H1 (cell line): ENCODE measurements around the gene ARG2. TPM values are rescaled to one million over a fixed set of nuclear protein-coding genes. Genes with fewer than 3 reads are reported as not detected.

Experiments used
- CTCF ChIA-PET: fragments of 300-600 bp; sonication (Branson Sonifier 250); formaldehyde crosslinking; loops from one replicate; lab custom pipeline; 2021; ENCODE audit not compliant: partially characterized antibody; lab: Charles Lee
- POLR2A ChIA-PET: fragments of 300-600 bp; sonication (Branson Sonifier 250); formaldehyde crosslinking; loops from one replicate; lab custom pipeline; 2021; ENCODE audit warnings: inconsistent platforms; ENCODE audit not compliant: partially characterized antibody; lab: Charles Lee
- DNase-seq, 2 experiments: peaks; one replicate each; pipeline versions ENCODE4 v3.0.0 to v3.0.0-alpha.2; 2010 to 2022; ENCODE audit warnings: low spot score in 2 of 2, low read depth in 1 of 2, mixed read lengths in 1 of 2
- FAIRE-seq: peaks from 2 replicates; lab custom pipeline; 2011; peaks lifted over from hg19 to GRCh38; lab: Jason Lieb, UNC
- H2AFZ ChIP-seq: 2 replicates; pipeline ENCODE4 v1.8.1; 2012; ENCODE audit warnings: low read length, inconsistent platforms
- H2AK5ac ChIP-seq: 2 replicates; pipeline ENCODE4 v1.6.1; 2013; ENCODE audit warnings: low read depth, low read length
- H2BK120ac ChIP-seq: replicated peaks from 2 replicates; pipeline ENCODE3; 2013; ENCODE audit warnings: low read depth, low read length, inconsistent platforms
- H2BK12ac ChIP-seq: 2 replicates; pipeline ENCODE4 v1.6.1; 2013; ENCODE audit warnings: low read depth, low read length
- H2BK15ac ChIP-seq: 2 replicates; pipeline ENCODE4 v1.6.1; 2013; ENCODE audit warnings: low read length
- H2BK20ac ChIP-seq: 2 replicates; pipeline ENCODE4 v1.6.1; 2013; ENCODE audit warnings: low read length
- H2BK5ac ChIP-seq: 2 replicates; pipeline ENCODE4 v1.6.1; 2013; ENCODE audit warnings: low read depth, low read length
- H3K14ac ChIP-seq: 2 replicates; pipeline ENCODE4 v1.6.1; 2013; ENCODE audit warnings: inconsistent platforms; ENCODE audit not compliant: insufficient read length
- H3K18ac ChIP-seq: 2 replicates; pipeline ENCODE4 v1.6.1; 2013; ENCODE audit warnings: low read length; ENCODE audit errors: extremely low read depth
- H3K23ac ChIP-seq: 2 replicates; pipeline ENCODE4 v1.6.1; 2013; ENCODE audit warnings: inconsistent platforms; ENCODE audit not compliant: insufficient read length
- H3K23me2 ChIP-seq: 2 replicates; pipeline ENCODE4 v1.6.1; 2013; ENCODE audit warnings: low read depth, low read length
- H3K27ac ChIP-seq: 2 replicates; pipeline ENCODE4 v1.6.1; 2011; ENCODE audit warnings: low read depth, low read length, inconsistent platforms
- H3K27me3 ChIP-seq, 4 experiments: replicated peaks in 1 of 4; 1 replicate in 1 of 4; 2 replicates in 3 of 4; pipeline versions ENCODE4 v1.6.1 to v1.8.1; 2011 to 2013; ENCODE audit warnings: low read length in 3 of 4, mild to moderate bottlenecking in 3 of 4, inconsistent platforms in 2 of 4, mixed read lengths in 2 of 4, moderate library complexity in 1 of 4; ENCODE audit not compliant: control insufficient read depth in 3 of 4, insufficient read depth in 3 of 4; ENCODE audit errors: extremely low read depth in 1 of 4
- H3K36me3 ChIP-seq, 4 experiments: 2 replicates each; pipeline versions ENCODE4 v1.6.1 to v1.8.1; 2011 to 2013; ENCODE audit warnings: mild to moderate bottlenecking in 4 of 4, low read length in 3 of 4, moderate library complexity in 2 of 4, control low read depth in 1 of 4, inconsistent platforms in 1 of 4; ENCODE audit not compliant: insufficient read depth in 4 of 4, control insufficient read depth in 2 of 4
- H3K4ac ChIP-seq: replicated peaks from 2 replicates; pipeline ENCODE3; 2013; ENCODE audit warnings: low read length, low read depth, mixed read lengths, inconsistent platforms; ENCODE audit not compliant: insufficient read length
- H3K4me1 ChIP-seq, 4 experiments: replicated peaks in 1 of 4; 1 replicate in 1 of 4; 2 replicates in 3 of 4; pipeline versions ENCODE4 v1.6.1 to v1.8.1; 2011 to 2013; ENCODE audit warnings: low read length in 3 of 4, inconsistent platforms in 2 of 4, mixed read lengths in 1 of 4; ENCODE audit not compliant: insufficient read depth in 4 of 4, control insufficient read depth in 3 of 4
- H3K4me2 ChIP-seq, 2 experiments: 2 replicates each; pipeline versions ENCODE4 v1.6.1 to v1.8.1; 2011 to 2013; ENCODE audit warnings: low read depth in 2 of 2, low read length in 2 of 2, control low read depth in 1 of 2, inconsistent platforms in 1 of 2, mild to moderate bottlenecking in 1 of 2; ENCODE audit not compliant: insufficient read depth in 1 of 2
- H3K4me3 ChIP-seq, 4 experiments: fragments of 200-600, 300-600 bp in 1 of 4; sonication (generic), shearing (Covaris generic), sonication (Bioruptor Twin) in 1 of 4; 2 replicates each; pipeline versions ENCODE4 v1.5.1 to v1.8.1; 2011 to 2016; ENCODE audit warnings: low read length in 4 of 4, low read depth in 3 of 4, control low read depth in 2 of 4, inconsistent platforms in 2 of 4, mild to moderate bottlenecking in 2 of 4, mixed read lengths in 1 of 4, moderate library complexity in 1 of 4; ENCODE audit not compliant: insufficient read depth in 2 of 4; ENCODE audit errors: extremely low read depth in 1 of 4
- H3K56ac ChIP-seq: replicated peaks from 2 replicates; pipeline ENCODE3; 2013; ENCODE audit warnings: low read depth, mild to moderate bottlenecking, mixed read lengths, low read length, inconsistent platforms; ENCODE audit not compliant: insufficient read length
- H3K79me1 ChIP-seq: 2 replicates; pipeline ENCODE4 v1.6.1; 2013; ENCODE audit warnings: low read depth, low read length, control low read depth
- H3K79me2 ChIP-seq, 2 experiments: 2 replicates each; pipeline versions ENCODE4 v1.6.1 to v1.8.1; 2012 to 2013; ENCODE audit warnings: low read length in 2 of 2, mild to moderate bottlenecking in 2 of 2, inconsistent platforms in 1 of 2; ENCODE audit not compliant: insufficient read depth in 2 of 2, control insufficient read depth in 1 of 2
- H3K9ac ChIP-seq, 4 experiments: replicated peaks in 1 of 4; 1 replicate in 1 of 4; 2 replicates in 3 of 4; pipeline versions ENCODE4 v1.6.1 to v1.8.1; 2011 to 2013; ENCODE audit warnings: low read depth in 3 of 4, low read length in 3 of 4, control low read depth in 2 of 4, mild to moderate bottlenecking in 2 of 4, moderate library complexity in 2 of 4, inconsistent platforms in 1 of 4; ENCODE audit errors: extremely low read depth in 1 of 4
- H3K9me3 ChIP-seq, 2 experiments: 2 replicates each; pipeline versions ENCODE4 v1.6.1 to v1.8.1; 2012 to 2013; ENCODE audit warnings: mild to moderate bottlenecking in 2 of 2, moderate library complexity in 2 of 2, control low read depth in 1 of 2, inconsistent platforms in 1 of 2, low read depth in 1 of 2, low read length in 1 of 2, mixed read lengths in 1 of 2; ENCODE audit not compliant: insufficient read depth in 2 of 2
- H4K20me1 ChIP-seq, 2 experiments: replicated peaks in 1 of 2; 2 replicates each; pipeline versions ENCODE3 to v1.8.1; 2011 to 2013; ENCODE audit warnings: inconsistent platforms in 2 of 2, low read length in 2 of 2, mild to moderate bottlenecking in 1 of 2; ENCODE audit not compliant: insufficient read depth in 2 of 2, control insufficient read depth in 1 of 2
- H4K5ac ChIP-seq: 2 replicates; pipeline ENCODE4 v1.6.1; 2013; ENCODE audit warnings: low read length, low read depth, mixed read lengths, inconsistent platforms; ENCODE audit not compliant: insufficient read length
- H4K8ac ChIP-seq: 2 replicates; pipeline ENCODE4 v1.8.0; 2013; ENCODE audit warnings: mild to moderate bottlenecking, moderate library complexity, low read length, inconsistent platforms; ENCODE audit not compliant: insufficient read depth; ENCODE audit errors: extremely low read depth
- H4K91ac ChIP-seq: replicated peaks from 2 replicates; pipeline ENCODE3; 2013; ENCODE audit warnings: low read length, mixed read lengths, inconsistent platforms; ENCODE audit not compliant: insufficient read length
- BCL11A ChIP-seq, 2 experiments: IDR thresholded peaks; one replicate each; pipeline ENCODE4 v1.6.1; 2011; ENCODE audit warnings: low read depth in 2 of 2, low read length in 2 of 2, mild to moderate bottlenecking in 2 of 2
- CEBPB ChIP-seq: IDR thresholded peaks from 2 replicates; pipeline ENCODE4 v1.6.1; 2012; ENCODE audit warnings: low read depth, low read length
- CHD2 ChIP-seq: IDR thresholded peaks from 2 replicates; pipeline ENCODE4 v1.6.1; 2012; ENCODE audit warnings: low read length, improper control_type of control experiment
- EP300 ChIP-seq, 2 experiments: IDR thresholded peaks; 1 replicate in 1 of 2; 2 replicates in 1 of 2; pipeline ENCODE4 v1.6.1; 2011 to 2012; ENCODE audit warnings: low read depth in 2 of 2, low read length in 2 of 2, mild to moderate bottlenecking in 2 of 2, borderline replicate concordance in 1 of 2, inconsistent platforms in 1 of 2, moderate library complexity in 1 of 2
- EZH2 ChIP-seq: fragments of 200-600 bp; sonication (generic); IDR thresholded peaks from 2 replicates; pipeline ENCODE4 v1.7.1; 2012; ENCODE audit warnings: low read depth, mild to moderate bottlenecking, moderate library complexity, low read length, inconsistent platforms; ENCODE audit not compliant: severe bottlenecking
- GTF2F1 ChIP-seq: IDR thresholded peaks from 2 replicates; pipeline ENCODE4 v1.6.1; 2012; ENCODE audit warnings: low read depth, low read length, improper control_type of control experiment, borderline replicate concordance
- JUN ChIP-seq: IDR thresholded peaks from 2 replicates; pipeline ENCODE4 v1.6.1; 2011; ENCODE audit warnings: low read depth, mild to moderate bottlenecking, improper control_type of control experiment, low read length
- SAP30 ChIP-seq: fragments of 300-600 bp; sonication (generic); IDR thresholded peaks from 2 replicates; pipeline ENCODE4 v1.7.1; 2012; ENCODE audit warnings: low read length, moderate library complexity, mild to moderate bottlenecking, inconsistent platforms; ENCODE audit not compliant: insufficient read depth, insufficient replicate concordance
- SIN3A ChIP-seq, 2 experiments: IDR thresholded peaks in 1 of 2; conservative IDR thresholded peaks in 1 of 2; 2 replicates each; pipeline ENCODE4 v1.6.1; 2011 to 2012; ENCODE audit warnings: low read length in 2 of 2, improper control_type of control experiment in 1 of 2, low read depth in 1 of 2, mild to moderate bottlenecking in 1 of 2
- SIX5 ChIP-seq: IDR thresholded peaks from 2 replicates; pipeline ENCODE4 v1.6.1; 2011; ENCODE audit warnings: mild to moderate bottlenecking, low read depth, low read length
- SP4 ChIP-seq: IDR thresholded peaks from 2 replicates; pipeline ENCODE4 v1.6.1; 2012; ENCODE audit warnings: low read length, inconsistent platforms
- SUZ12 ChIP-seq: fragments of 200-600 bp; sonication (generic); IDR thresholded peaks from 2 replicates; pipeline ENCODE4 v1.6.1; 2012; ENCODE audit warnings: mild to moderate bottlenecking, inconsistent platforms, low read length, moderate library complexity, mixed read lengths
- USF2 ChIP-seq: IDR thresholded peaks from 2 replicates; pipeline ENCODE4 v1.6.1; 2011; ENCODE audit warnings: low read length, improper control_type of control experiment
- ZNF274 ChIP-seq: IDR thresholded peaks from 2 replicates; pipeline ENCODE4 v1.7.0; 2012; ENCODE audit warnings: low read length, borderline replicate concordance; ENCODE audit errors: extremely low read depth
- polyA plus RNA-seq, 7 experiments: library from polyadenylated mRNA; depleted of rRNA in 3 of 7; stranded (reverse) in 5 of 7; unstranded in 2 of 7; fragments of >200 nt in 5 of 7; fragments of 200-250 nt in 2 of 7; gene quantifications; 1 replicate in 5 of 7; 2 replicates in 1 of 7; 4 replicates in 1 of 7; pipeline versions ENCODE4 v1.2.1 to v1.2.3, GENCODE V29; 2011 to 2013; ENCODE audit warnings: missing spikeins in 2 of 7, mixed read lengths in 2 of 7
- total RNA-seq: library from RNA; stranded (reverse); fragmentation: NEBNext Ultra II Directional; extraction: Animal tissue kit (Norgen Biotek cat#: 25700); gene quantifications from 2 replicates; pipeline ENCODE4 v1.2.1, GENCODE V29; 2021

Gene ARG2
- total and polyA plus RNA-seq, 2 of the 8 experiments (the other 6 are each of a cell fraction or from before 2014, with no cell fraction given), result 49.9 to 59.1 TPM

DNA sequence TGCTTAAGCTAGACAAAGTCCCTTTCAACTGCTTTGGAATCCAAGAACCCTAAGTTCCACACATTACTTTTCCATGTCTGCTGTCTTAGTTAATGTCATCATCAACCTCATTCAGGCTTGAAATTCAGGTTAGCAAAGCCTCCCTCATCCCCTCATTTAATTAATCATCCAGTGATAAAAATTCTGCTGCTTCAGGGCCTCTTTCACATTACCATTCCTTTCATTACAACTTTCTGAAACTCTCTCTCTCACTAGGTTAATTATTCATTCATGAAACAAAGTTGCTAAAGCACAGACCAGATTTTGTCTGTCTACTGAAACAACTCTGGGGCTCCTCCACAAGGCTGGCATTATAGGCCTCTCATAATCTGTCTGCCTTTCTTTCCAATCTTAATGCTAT is 64.1 kb downstream of the ARG2 start:
- Histone ChIP-seq H3K36me3 (peaks cover 20 to 81% (median 65%) of the 10 kb centered on the region in 4 experiments), H3K79me2 (peaks cover 0 to 43% of the 10 kb centered on the region in 2 experiments; a peak in 2 of 4 replicates), H3K79me1 (peaks cover 5% of the 10 kb centered on the region; the same call in 1 of the 2 replicates)
- TF ChIP-seq GTF2F1, result no peak
- TF ChIP-seq ZNF274, result no peak
- TF ChIP-seq SP4, result no peak
- no peak for TF ChIP-seq SAP30
- no peak for TF ChIP-seq USF2
- no peak for TF ChIP-seq CEBPB
- no peak for TF ChIP-seq JUN
- TF ChIP-seq BCL11A (IDR thresholded peaks at IDR 0.05; ENCODE audit: low read depth in 2 of 2, low read length in 2 of 2), result no peak
- TF ChIP-seq EZH2, result no peak
- no peak for TF ChIP-seq SIX5
- TF ChIP-seq SIN3A (conservative IDR thresholded peaks at IDR 0.05 in 1 of 2, IDR thresholded peaks at IDR 0.05 in 1 of 2; ENCODE audit: low read depth in 1 of 2, low read length in 2 of 2), result no peak
- no peak for TF ChIP-seq EP300 (IDR thresholded peaks at IDR 0.05; ENCODE audit: borderline replicate concordance in 1 of 2, low read depth in 2 of 2, low read length in 2 of 2)
- TF ChIP-seq CHD2, result no peak
- TF ChIP-seq SUZ12, result no peak

More for the DNA sequence above, 64.1 kb downstream of the ARG2 start:
- Histone ChIP-seq H3K27ac (no peak overlapping the region), H2BK5ac (no peak overlapping the region), H3K27me3 (no peaks in the 10 kb centered on the region; a peak in 1 of 7 replicates), H3K4me2 (no peak overlapping the region), H3K18ac (no peak overlapping the region), H3K14ac (no peak overlapping the region), H3K4me1 (no peaks in the 10 kb centered on the region), H2BK20ac (no peak overlapping the region), H3K56ac (no peak overlapping the region), H4K20me1 (peaks cover 7 to 8% of the 10 kb centered on the region in 2 experiments), H3K4ac (no peak overlapping the region), H2BK15ac (no peak overlapping the region), H4K91ac (no peak overlapping the region), H2BK12ac (no peak overlapping the region), H3K9ac (no peak overlapping the region), H3K4me3 (no peak overlapping the region), H2AK5ac (no peak overlapping the region), H2AFZ (no peak overlapping the region), H4K8ac (no peak overlapping the region), H3K9me3 (no peaks in the 10 kb centered on the region), H4K5ac (no peak overlapping the region), H3K23me2 (no peaks in the 10 kb centered on the region), H2BK120ac (no peak overlapping the region), H3K23ac (no peak overlapping the region)
- ChIA-PET CTCF (interaction anchor here (1.0 to 2.2 kb wide), 3 partner anchors 10 to 83 kb away, joined by 4 to 10 read pairs (median 4); no protein-coding TSS in a partner anchor), POLR2A (interaction anchor here (5.7 kb wide), 1 partner anchor 11 kb away, joined by 21 read pairs; the partner anchor contains the start of gene RDH11)
- no peak for FAIRE-seq
- no peak for DNase-seq
